Measurements from ENCODE around the gene ENOX1.

DNA sequence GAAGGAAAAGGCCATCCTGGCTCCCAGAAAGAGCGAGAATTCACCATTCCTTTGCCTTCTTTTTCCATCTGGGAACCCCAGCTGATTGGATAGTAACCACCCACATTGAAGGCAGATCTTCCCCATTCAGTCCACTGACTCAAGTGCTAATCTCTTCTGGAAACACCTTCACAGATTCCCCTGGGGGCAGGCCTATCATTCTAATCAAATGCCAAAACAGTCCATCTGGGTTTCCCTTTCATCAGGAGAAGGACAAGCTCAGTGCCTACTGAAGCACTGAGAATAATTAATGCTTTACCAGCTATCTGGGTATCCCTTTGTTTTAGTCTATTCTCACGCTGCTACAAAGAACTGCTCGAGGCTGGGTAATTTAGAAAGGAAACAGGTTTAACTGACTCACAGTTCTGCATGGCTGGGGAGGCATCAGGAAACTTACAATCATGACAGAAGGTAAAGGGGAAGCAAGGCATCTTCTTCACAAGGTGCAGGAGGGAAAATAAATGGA, 293.2 kb downstream of the ENOX1 start:
- no peak for TF ChIP-seq CTCF (IDR thresholded peaks at IDR 0.05)
- no peak for TF ChIP-seq EZH2 (IDR thresholded peaks at IDR 0.05)
